ENCODE data around the gene SH3TC2. TPM values are rescaled to one million over a fixed set of nuclear protein-coding genes. Genes with fewer than 3 reads are reported as not detected.

SH3TC2 gene
- total and polyA plus RNA-seq, 4 donors: 0.28 to 3.3 (median 0.64) TPM

GRCh38 chr5:149038336-149039080 is 24.4 kb downstream of the SH3TC2 start:
- 79 to 80% methylated on average over 6 of the region's 6 CpGs for WGBS, 2 donors
- Histone ChIP-seq H3K27me3 (ENCODE audit: control insufficient read depth in 3 of 3, insufficient read depth in 3 of 3, low read length in 2 of 3) (no peaks in the 10 kb centered on the region), H3K27ac (ENCODE audit: low read depth in 1 of 2, low read length in 1 of 2) (no peak overlapping the region), H3K9ac (ENCODE audit: insufficient read depth in 1 of 2, low read length in 2 of 2) (no peak overlapping the region), H3K4me1 (ENCODE audit: control insufficient read depth in 5 of 5, insufficient read depth in 5 of 5, low read length in 5 of 5) (peaks cover 0 to 4% (median 0%) of the 10 kb centered on the region in 5 donors), H3K36me3 (ENCODE audit: control insufficient read depth in 4 of 4, insufficient read depth in 4 of 4, low read length in 4 of 4) (no peaks in the 10 kb centered on the region), H3K9me3 (ENCODE audit: control insufficient read depth in 4 of 4, insufficient read depth in 3 of 4, low read length in 3 of 4) (no peaks in the 10 kb centered on the region), H3K4me3 (no peak overlapping the region)
- ATAC-seq (ENCODE audit: insufficient read depth, low FRiP score) (no peak), DNase-seq (peak in 1 of 3 donors; percentile 17)
- TF ChIP-seq CTCF (IDR thresholded peaks at IDR 0.05; ENCODE audit: control extremely low read depth, extremely low read depth): no peak

GRCh38 chr5:149037817-149038216 is 25.0 kb downstream of the SH3TC2 start:
- WGBS, 2 donors: 8 to 36% methylated on average over 3 of the region's 3 CpGs
- Histone ChIP-seq H3K36me3 (ENCODE audit: control insufficient read depth in 4 of 4, insufficient read depth in 4 of 4, low read length in 4 of 4) (no peaks in the 10 kb centered on the region), H3K4me3 (no peak overlapping the region), H3K9ac (ENCODE audit: insufficient read depth in 1 of 2, low read length in 2 of 2) (no peak overlapping the region), H3K9me3 (ENCODE audit: control insufficient read depth in 4 of 4, insufficient read depth in 3 of 4, low read length in 3 of 4) (no peaks in the 10 kb centered on the region), H3K27me3 (ENCODE audit: control insufficient read depth in 3 of 3, insufficient read depth in 3 of 3, low read length in 2 of 3) (no peaks in the 10 kb centered on the region), H3K27ac (ENCODE audit: low read depth in 1 of 2, low read length in 1 of 2) (no peak overlapping the region), H3K4me1 (ENCODE audit: control insufficient read depth in 5 of 5, insufficient read depth in 5 of 5, low read length in 5 of 5) (peaks cover 0 to 4% (median 0%) of the 10 kb centered on the region in 5 donors)
- DNase-seq (no peak), ATAC-seq (ENCODE audit: insufficient read depth, low FRiP score) (no peak)
- TF ChIP-seq CTCF (IDR thresholded peaks at IDR 0.05; ENCODE audit: control extremely low read depth, extremely low read depth): no peak

- Histone ChIP-seq H3K27ac (ENCODE audit: low read depth in 1 of 2, low read length in 1 of 2) (no peak overlapping the region), H3K27me3 (ENCODE audit: control insufficient read depth in 3 of 3, insufficient read depth in 3 of 3, low read length in 2 of 3) (no peaks in the 10 kb centered on the region), H3K9ac (ENCODE audit: insufficient read depth in 1 of 2, low read length in 2 of 2) (no peak overlapping the region), H3K4me1 (ENCODE audit: control insufficient read depth in 5 of 5, insufficient read depth in 5 of 5, low read length in 5 of 5) (peaks cover 0 to 4% (median 0%) of the 10 kb centered on the region in 5 donors), H3K36me3 (ENCODE audit: control insufficient read depth in 4 of 4, insufficient read depth in 4 of 4, low read length in 4 of 4) (no peaks in the 10 kb centered on the region), H3K4me3 (no peak overlapping the region), H3K9me3 (ENCODE audit: control insufficient read depth in 4 of 4, insufficient read depth in 3 of 4, low read length in 3 of 4) (no peaks in the 10 kb centered on the region)
- WGBS, 2 donors: 47 to 51% methylated on average over 2 of the region's 2 CpGs
- DNase-seq (no peak), ATAC-seq (ENCODE audit: insufficient read depth, low FRiP score) (no peak)
- no peak for TF ChIP-seq CTCF (IDR thresholded peaks at IDR 0.05; ENCODE audit: control extremely low read depth, extremely low read depth)
Measured at GRCh38 chr5:149036970-149037369, 25.9 kb downstream of the SH3TC2 start.

Measured in lung (tissue), 12 donors.